HepG2 (cell line): Measurements from ENCODE around the gene KLHL18. TPM values are rescaled to one million over a fixed set of nuclear protein-coding genes. Genes with fewer than 3 reads are reported as not detected.

Experiments
- CBFB ChIP-seq: sonication (generic); formaldehyde crosslinking; IDR thresholded peaks from 2 replicates; pipeline ENCODE4 v1.4.0; 2020; ENCODE audit warnings: missing genetic modification reagents
- GABPA ChIP-seq, 2 experiments: IDR thresholded peaks; 2 replicates each; pipeline ENCODE4 v1.6.1; 2011 to 2016; ENCODE audit warnings: low read depth in 2 of 2, low read length in 1 of 2, missing biosample characterization in 1 of 2, missing genetic modification characterization in 1 of 2
- JARID2 ChIP-seq: sonication (generic); formaldehyde crosslinking; IDR thresholded peaks from 2 replicates; pipeline ENCODE4 v1.8.1; 2023; ENCODE audit warnings: missing genetic modification reagents, inconsistent platforms; ENCODE audit not compliant: insufficient replicate concordance
- MZF1 ChIP-seq: sonication (generic); formaldehyde crosslinking; IDR thresholded peaks from 2 replicates; pipeline ENCODE4 v1.8.1; 2023; ENCODE audit warnings: mild to moderate bottlenecking, missing genetic modification reagents, borderline replicate concordance
- NAIF1 ChIP-seq: sonication (generic); formaldehyde crosslinking; IDR thresholded peaks from 2 replicates; pipeline ENCODE4 v1.5.0; 2020; ENCODE audit warnings: mild to moderate bottlenecking, missing genetic modification reagents, borderline replicate concordance
- NFE2 ChIP-seq: sonication (generic); formaldehyde crosslinking; IDR thresholded peaks from 2 replicates; pipeline ENCODE4 v1.4.0; 2020; ENCODE audit warnings: missing genetic modification reagents
- RFX3 ChIP-seq: IDR thresholded peaks from 2 replicates; pipeline ENCODE4 v1.6.1; 2016; ENCODE audit warnings: missing biosample characterization, missing genetic modification reagents
- SNRNP70 ChIP-seq: fragments of 200-400 bp; formaldehyde crosslinking; IDR thresholded peaks from 2 replicates; pipeline ENCODE4 v1.6.1; 2017; ENCODE audit warnings: mild to moderate bottlenecking, low read depth, low read length, moderate library complexity
- SP2 ChIP-seq: sonication (generic); formaldehyde crosslinking; IDR thresholded peaks from 2 replicates; pipeline ENCODE4 v1.5.1; 2020; ENCODE audit warnings: mild to moderate bottlenecking, missing genetic modification reagents
- ZKSCAN5 ChIP-seq: sonication (generic); formaldehyde crosslinking; IDR thresholded peaks from 2 replicates; pipeline ENCODE4 v1.5.1; 2020; ENCODE audit warnings: mild to moderate bottlenecking, missing genetic modification reagents
- ZNF230 ChIP-seq: sonication (generic); formaldehyde crosslinking; IDR thresholded peaks from 2 replicates; pipeline ENCODE4 v1.4.0; 2020; ENCODE audit warnings: mild to moderate bottlenecking, missing genetic modification reagents
- ZNF274 ChIP-seq: sonication (generic); formaldehyde crosslinking; IDR thresholded peaks from 2 replicates; pipeline ENCODE4 v1.5.1; 2020; ENCODE audit warnings: mild to moderate bottlenecking, missing genetic modification reagents
- ZNF331 ChIP-seq: sonication (generic); formaldehyde crosslinking; IDR thresholded peaks from 2 replicates; pipeline ENCODE4 v1.4.0; 2020; ENCODE audit warnings: missing genetic modification reagents
- ZNF652 ChIP-seq: IDR thresholded peaks from 2 replicates; pipeline ENCODE4 v1.6.1; 2016; ENCODE audit warnings: low read depth, borderline replicate concordance
- ZNF781 ChIP-seq: sonication (generic); formaldehyde crosslinking; IDR thresholded peaks from 2 replicates; pipeline ENCODE4 v1.5.1; 2020; ENCODE audit warnings: borderline replicate concordance, mild to moderate bottlenecking, missing genetic modification reagents; ENCODE audit errors: not compliant biosample characterization
- polyA plus RNA-seq, 8 experiments: library from polyadenylated mRNA; depleted of rRNA in 3 of 8; stranded (reverse) in 7 of 8; unstranded in 1 of 8; fragments of >200 nt; fragmentation: Illumina TruSeq in 4 of 8; extraction: Trizol in 4 of 8; gene quantifications; 2 replicates each; pipeline versions ENCODE4 v1.2.1 to v1.2.3, GENCODE V29; 2011 to 2016; ENCODE audit warnings: low read depth in 4 of 8, missing spikeins in 1 of 8, mixed read lengths in 1 of 8; ENCODE audit not compliant: insufficient read depth in 1 of 8
- total RNA-seq, 5 experiments: library from RNA; depleted of rRNA; stranded (reverse); fragments of >200 nt; fragmentation: Illumina TruSeq; extraction: Trizol; gene quantifications; 2 replicates each; pipeline ENCODE4 v1.2.3, GENCODE V29; 2016; ENCODE audit warnings: low read depth in 1 of 5
- TF ChIP-seq, protein P1 (sequence below): sonication (generic); formaldehyde crosslinking; IDR thresholded peaks from 2 replicates; pipeline ENCODE4 v1.4.0; 2020; ENCODE audit warnings: missing genetic modification reagents
- TF ChIP-seq, protein P2 (sequence below): sonication (generic); formaldehyde crosslinking; IDR thresholded peaks from 2 replicates; pipeline ENCODE4 v1.4.0; 2020; ENCODE audit warnings: mild to moderate bottlenecking, missing genetic modification reagents
- TF ChIP-seq, protein P3 (sequence below): sonication (generic); formaldehyde crosslinking; IDR thresholded peaks from 2 replicates; pipeline ENCODE4 v1.4.0; 2020; ENCODE audit warnings: missing genetic modification reagents, borderline replicate concordance
- TF ChIP-seq, protein P4 (sequence below): sonication (generic); formaldehyde crosslinking; IDR thresholded peaks from 2 replicates; pipeline ENCODE4 v1.8.0; 2022; ENCODE audit warnings: mild to moderate bottlenecking, missing genetic modification reagents, borderline replicate concordance
- TF ChIP-seq, protein P5 (sequence below): sonication (generic); formaldehyde crosslinking; IDR thresholded peaks from 2 replicates; pipeline ENCODE4 v1.5.0; 2020; ENCODE audit warnings: mild to moderate bottlenecking, missing genetic modification reagents

KLHL18 gene
- total and polyA plus RNA-seq, 2 of the 13 experiments (the other 11 are each of a cell fraction or from before 2014, with no cell fraction given), result 17.5 to 18.8 TPM

DNA sequence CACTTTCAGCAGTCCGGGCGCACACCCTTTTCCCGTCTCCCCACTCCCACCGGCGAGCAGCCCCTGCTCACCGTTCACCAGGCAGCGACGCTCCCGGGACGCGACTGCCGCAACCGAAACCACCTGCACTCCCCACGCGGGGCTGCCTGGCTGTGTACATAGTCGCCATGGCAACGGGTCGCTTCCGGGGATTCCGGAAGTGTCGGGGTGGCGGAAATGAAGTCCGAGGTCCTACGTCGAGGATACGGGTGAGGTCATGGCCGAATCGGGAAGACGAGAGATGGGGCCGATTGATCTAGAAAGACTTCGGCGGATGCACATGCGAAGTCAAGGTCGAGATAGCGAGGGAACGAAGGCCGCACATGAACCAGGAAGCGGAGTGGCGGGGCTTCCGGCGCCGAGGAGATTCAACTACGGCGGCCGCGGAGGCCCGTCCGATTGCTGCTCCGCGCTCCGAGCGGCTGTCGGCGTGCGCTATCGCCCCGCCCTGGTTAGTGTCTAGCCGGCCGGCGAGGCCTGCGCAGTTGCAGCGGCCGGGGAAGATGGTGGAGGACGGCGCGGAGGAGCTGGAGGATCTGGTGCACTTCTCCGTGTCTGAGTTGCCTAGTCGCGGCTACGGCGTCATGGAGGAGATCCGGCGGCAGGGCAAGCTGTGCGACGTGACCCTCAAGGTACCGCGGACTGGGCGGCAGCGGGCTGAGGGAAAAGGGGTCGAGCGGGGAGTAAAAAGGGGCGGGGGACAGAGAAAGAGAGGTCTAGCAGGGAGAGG is at the start of gene KLHL18, which contains the start of gene KIF9 (continued):
- TF ChIP-seq, protein P1, sequence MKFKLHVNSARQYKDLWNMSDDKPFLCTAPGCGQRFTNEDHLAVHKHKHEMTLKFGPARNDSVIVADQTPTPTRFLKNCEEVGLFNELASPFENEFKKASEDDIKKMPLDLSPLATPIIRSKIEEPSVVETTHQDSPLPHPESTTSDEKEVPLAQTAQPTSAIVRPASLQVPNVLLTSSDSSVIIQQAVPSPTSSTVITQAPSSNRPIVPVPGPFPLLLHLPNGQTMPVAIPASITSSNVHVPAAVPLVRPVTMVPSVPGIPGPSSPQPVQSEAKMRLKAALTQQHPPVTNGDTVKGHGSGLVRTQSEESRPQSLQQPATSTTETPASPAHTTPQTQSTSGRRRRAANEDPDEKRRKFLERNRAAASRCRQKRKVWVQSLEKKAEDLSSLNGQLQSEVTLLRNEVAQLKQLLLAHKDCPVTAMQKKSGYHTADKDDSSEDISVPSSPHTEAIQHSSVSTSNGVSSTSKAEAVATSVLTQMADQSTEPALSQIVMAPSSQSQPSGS (CRISPR knock-in tag), result peak; percentile 89
- TF ChIP-seq ZNF274 (CRISPR knock-in tag) (peak; percentile 25; the same call in 1 of the 2 replicates), ZKSCAN5 (CRISPR knock-in tag) (no peak), JARID2 (CRISPR knock-in tag) (no peak), ZNF781 (no peak), ZNF331 (CRISPR knock-in tag) (peak; percentile 85), ZNF230 (CRISPR knock-in tag) (peak; percentile 76; the same call in 1 of the 2 replicates), CBFB (CRISPR knock-in tag) (peak; percentile 69; the same call in 1 of the 2 replicates), SP2 (CRISPR knock-in tag) (peak; percentile 74), GABPA (IDR thresholded peaks at IDR 0.05; ENCODE audit: low read depth, low read length) (peak; percentile 81), GABPA (CRISPR knock-in tag; IDR thresholded peaks at IDR 0.05; ENCODE audit: low read depth) (peak; percentile 95), RFX3 (CRISPR knock-in tag) (peak; percentile 100), MZF1 (CRISPR knock-in tag) (0 out of 2 replicates have a peak, but pooled peaks have one; percentile 42), NFE2 (CRISPR knock-in tag) (no peak), NAIF1 (CRISPR knock-in tag) (peak; percentile 62), SNRNP70 (no peak), ZNF652 (CRISPR knock-in tag) (no peak)
- TF ChIP-seq, protein P2, sequence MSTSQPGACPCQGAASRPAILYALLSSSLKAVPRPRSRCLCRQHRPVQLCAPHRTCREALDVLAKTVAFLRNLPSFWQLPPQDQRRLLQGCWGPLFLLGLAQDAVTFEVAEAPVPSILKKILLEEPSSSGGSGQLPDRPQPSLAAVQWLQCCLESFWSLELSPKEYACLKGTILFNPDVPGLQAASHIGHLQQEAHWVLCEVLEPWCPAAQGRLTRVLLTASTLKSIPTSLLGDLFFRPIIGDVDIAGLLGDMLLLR (CRISPR knock-in tag), result peak; percentile 95; the same call in 1 of the 2 replicates
- TF ChIP-seq, protein P3, sequence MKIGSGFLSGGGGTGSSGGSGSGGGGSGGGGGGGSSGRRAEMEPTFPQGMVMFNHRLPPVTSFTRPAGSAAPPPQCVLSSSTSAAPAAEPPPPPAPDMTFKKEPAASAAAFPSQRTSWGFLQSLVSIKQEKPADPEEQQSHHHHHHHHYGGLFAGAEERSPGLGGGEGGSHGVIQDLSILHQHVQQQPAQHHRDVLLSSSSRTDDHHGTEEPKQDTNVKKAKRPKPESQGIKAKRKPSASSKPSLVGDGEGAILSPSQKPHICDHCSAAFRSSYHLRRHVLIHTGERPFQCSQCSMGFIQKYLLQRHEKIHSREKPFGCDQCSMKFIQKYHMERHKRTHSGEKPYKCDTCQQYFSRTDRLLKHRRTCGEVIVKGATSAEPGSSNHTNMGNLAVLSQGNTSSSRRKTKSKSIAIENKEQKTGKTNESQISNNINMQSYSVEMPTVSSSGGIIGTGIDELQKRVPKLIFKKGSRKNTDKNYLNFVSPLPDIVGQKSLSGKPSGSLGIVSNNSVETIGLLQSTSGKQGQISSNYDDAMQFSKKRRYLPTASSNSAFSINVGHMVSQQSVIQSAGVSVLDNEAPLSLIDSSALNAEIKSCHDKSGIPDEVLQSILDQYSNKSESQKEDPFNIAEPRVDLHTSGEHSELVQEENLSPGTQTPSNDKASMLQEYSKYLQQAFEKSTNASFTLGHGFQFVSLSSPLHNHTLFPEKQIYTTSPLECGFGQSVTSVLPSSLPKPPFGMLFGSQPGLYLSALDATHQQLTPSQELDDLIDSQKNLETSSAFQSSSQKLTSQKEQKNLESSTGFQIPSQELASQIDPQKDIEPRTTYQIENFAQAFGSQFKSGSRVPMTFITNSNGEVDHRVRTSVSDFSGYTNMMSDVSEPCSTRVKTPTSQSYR (CRISPR knock-in tag), result no peak; the same call in 1 of the 2 replicates
- TF ChIP-seq, protein P4, sequence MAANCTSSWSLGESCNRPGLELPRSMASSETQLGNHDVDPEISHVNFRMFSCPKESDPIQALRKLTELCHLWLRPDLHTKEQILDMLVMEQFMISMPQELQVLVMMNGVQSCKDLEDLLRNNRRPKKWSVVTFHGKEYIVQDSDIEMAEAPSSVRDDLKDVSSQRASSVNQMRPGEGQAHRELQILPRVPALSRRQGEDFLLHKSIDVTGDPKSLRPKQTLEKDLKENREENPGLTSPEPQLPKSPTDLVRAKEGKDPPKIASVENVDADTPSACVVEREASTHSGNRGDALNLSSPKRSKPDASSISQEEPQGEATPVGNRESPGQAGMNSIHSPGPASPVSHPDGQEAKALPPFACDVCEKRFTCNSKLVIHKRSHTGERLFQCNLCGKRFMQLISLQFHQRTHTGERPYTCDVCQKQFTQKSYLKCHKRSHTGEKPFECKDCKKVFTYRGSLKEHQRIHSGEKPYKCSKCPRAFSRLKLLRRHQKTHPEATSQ, result peak; percentile 17; the same call in 1 of the 2 replicates
- TF ChIP-seq, protein P5, sequence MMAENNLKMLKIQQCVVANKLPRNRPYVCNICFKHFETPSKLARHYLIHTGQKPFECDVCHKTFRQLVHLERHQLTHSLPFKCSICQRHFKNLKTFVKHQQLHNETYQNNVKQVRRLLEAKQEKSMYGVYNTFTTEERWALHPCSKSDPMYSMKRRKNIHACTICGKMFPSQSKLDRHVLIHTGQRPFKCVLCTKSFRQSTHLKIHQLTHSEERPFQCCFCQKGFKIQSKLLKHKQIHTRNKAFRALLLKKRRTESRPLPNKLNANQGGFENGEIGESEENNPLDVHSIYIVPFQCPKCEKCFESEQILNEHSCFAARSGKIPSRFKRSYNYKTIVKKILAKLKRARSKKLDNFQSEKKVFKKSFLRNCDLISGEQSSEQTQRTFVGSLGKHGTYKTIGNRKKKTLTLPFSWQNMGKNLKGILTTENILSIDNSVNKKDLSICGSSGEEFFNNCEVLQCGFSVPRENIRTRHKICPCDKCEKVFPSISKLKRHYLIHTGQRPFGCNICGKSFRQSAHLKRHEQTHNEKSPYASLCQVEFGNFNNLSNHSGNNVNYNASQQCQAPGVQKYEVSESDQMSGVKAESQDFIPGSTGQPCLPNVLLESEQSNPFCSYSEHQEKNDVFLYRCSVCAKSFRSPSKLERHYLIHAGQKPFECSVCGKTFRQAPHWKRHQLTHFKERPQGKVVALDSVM (CRISPR knock-in tag), result peak; percentile 72
